B cell (primary cell): Measurements from ENCODE around the gene ZNF831. TPM values are rescaled to one million over a fixed set of nuclear protein-coding genes. Genes with fewer than 3 reads are reported as not detected.

Source experiments
- ATAC-seq: fragments of 200-7000 bp; cut with Tn5 transposase; one replicate; pipeline ENCODE4 v1.10.0; 2021; ENCODE audit warnings: low read depth, mild to moderate bottlenecking, moderate number of reproducible peaks, moderate library complexity
- CTCF ChIA-PET: fragments of 350-600 bp; sonication (Branson Sonifier 250); formaldehyde crosslinking; loops from one replicate; lab custom pipeline; 2021; ENCODE audit warnings: antibody characterized with exemption, inconsistent platforms; lab: Charles Lee
- POLR2A ChIA-PET: fragments of 350-600 bp; sonication (Branson Sonifier 250); formaldehyde crosslinking; loops from one replicate; lab custom pipeline; 2021; ENCODE audit warnings: antibody characterized with exemption; lab: Charles Lee
- DNase-seq: peaks from one replicate; pipeline ENCODE4 v3.0.0; 2013
- H2AFZ ChIP-seq: 2 replicates; pipeline ENCODE4 v1.6.1; 2012; ENCODE audit warnings: mild to moderate bottlenecking, low read depth, low read length; ENCODE audit not compliant: insufficient read depth, poor library complexity, severe bottlenecking
- H3K27ac ChIP-seq, 2 donors: 1 replicate in 1 of 2; 2 replicates in 1 of 2; pipeline ENCODE4 v1.5.1; 2012 to 2013; ENCODE audit warnings: low read length in 2 of 2, mild to moderate bottlenecking in 2 of 2, moderate library complexity in 1 of 2
- H3K27me3 ChIP-seq, 4 experiments: fragments of 200-600 bp in 1 of 4; sonication (generic) in 1 of 4; replicated peaks in 1 of 4; 1 replicate in 2 of 4; 2 replicates in 2 of 4; pipeline versions ENCODE4 v1.6.1 to v1.7.0; 2013 to 2016; ENCODE audit warnings: low read length in 3 of 4, mild to moderate bottlenecking in 2 of 4, mixed read lengths in 1 of 4, moderate library complexity in 1 of 4; ENCODE audit not compliant: insufficient read depth in 4 of 4, control insufficient read depth in 3 of 4; ENCODE audit errors: control extremely low read depth in 1 of 4
- H3K36me3 ChIP-seq, 2 experiments: replicated peaks in 1 of 2; 1 replicate in 1 of 2; 2 replicates in 1 of 2; pipeline versions ENCODE4 v1.6.1 to v1.7.1; 2013; ENCODE audit warnings: low read length in 1 of 2; ENCODE audit not compliant: insufficient read depth in 2 of 2, control insufficient read depth in 1 of 2; ENCODE audit errors: control extremely low read depth in 1 of 2, extremely low read depth in 1 of 2
- H3K4me1 ChIP-seq, 2 donors: fragments of 200-600 bp in 1 of 2; sonication (generic) in 1 of 2; 1 replicate in 1 of 2; 2 replicates in 1 of 2; pipeline versions ENCODE4 v1.5.1 to v1.6.1; 2013 to 2017; ENCODE audit warnings: low read length in 2 of 2; ENCODE audit not compliant: control insufficient read depth in 2 of 2, insufficient read depth in 2 of 2
- H3K4me2 ChIP-seq: replicated peaks from 2 replicates; pipeline ENCODE3; 2012; ENCODE audit warnings: mild to moderate bottlenecking, low read depth, low read length; ENCODE audit not compliant: poor library complexity, severe bottlenecking
- H3K4me3 ChIP-seq, 5 experiments: fragments of 200-600 bp in 1 of 5; sonication (generic) in 1 of 5; 1 replicate in 3 of 5; 2 replicates in 2 of 5; pipeline versions ENCODE4 v1.5.1 to v1.7.0; 2011 to 2016; ENCODE audit warnings: low read length in 4 of 5, mild to moderate bottlenecking in 4 of 5, low read depth in 2 of 5, control low read depth in 1 of 5, moderate library complexity in 1 of 5; ENCODE audit not compliant: insufficient read depth in 1 of 5; ENCODE audit errors: control extremely low read depth in 1 of 5, extremely low read depth in 1 of 5
- H3K79me2 ChIP-seq: fragments of 200-600 bp; sonication (generic); one replicate; pipeline ENCODE4 v1.6.0; 2016; ENCODE audit warnings: low read length; ENCODE audit not compliant: control insufficient read depth, insufficient read depth
- H3K9ac ChIP-seq: fragments of 200-600 bp; sonication (generic); 2 replicates; pipeline ENCODE4 v1.6.1; 2017; ENCODE audit warnings: mild to moderate bottlenecking, low read length, moderate library complexity
- H3K9me3 ChIP-seq, 3 donors: one replicate each; pipeline versions ENCODE4 v1.6.1 to v1.7.1; 2013; ENCODE audit warnings: low read length in 2 of 3; ENCODE audit not compliant: control insufficient read depth in 2 of 3, insufficient read depth in 1 of 3; ENCODE audit errors: control extremely low read depth in 1 of 3
- H4K20me1 ChIP-seq: 2 replicates; pipeline ENCODE4 v1.6.0; 2012; ENCODE audit warnings: mild to moderate bottlenecking, low read length; ENCODE audit not compliant: insufficient read depth, control insufficient read depth, poor library complexity, severe bottlenecking
- H3K27ac Mint-ChIP-seq: one replicate; pipeline ENCODE4 v1.8.0; 2021; ENCODE audit warnings: mixed read lengths
- H3K27me3 Mint-ChIP-seq: one replicate; pipeline ENCODE4 v1.8.0; 2021; ENCODE audit warnings: mixed read lengths
- H3K4me1 Mint-ChIP-seq: one replicate; pipeline ENCODE4 v1.8.0; 2021; ENCODE audit warnings: mixed read lengths
- H3K4me3 Mint-ChIP-seq: one replicate; pipeline ENCODE4 v1.8.0; 2021; ENCODE audit warnings: mixed read lengths
- H3K9me3 Mint-ChIP-seq: one replicate; pipeline ENCODE4 v1.8.0; 2022; ENCODE audit warnings: mixed read lengths; ENCODE audit not compliant: insufficient read depth
- CTCF ChIP-seq: fragments of 200-600 bp; IDR thresholded peaks from one replicate; pipeline ENCODE4 v1.8.0; 2022; ENCODE audit warnings: antibody characterized with exemption, mild to moderate bottlenecking
- EZH2 ChIP-seq: IDR thresholded peaks from 2 replicates; pipeline ENCODE4 v1.6.1; 2012; ENCODE audit warnings: borderline replicate concordance, low read depth, mild to moderate bottlenecking, moderate library complexity, low read length; ENCODE audit not compliant: insufficient read depth, poor library complexity, severe bottlenecking
- WGBS: methylation state at CpG from one replicate; pipeline ENCODE4 v1.1.5; 2013; ENCODE audit warnings: missing lambda C conversion rate; ENCODE audit not compliant: insufficient coverage; 5-methylcytosine and 5-hydroxymethylcytosine counted together
- intact Hi-C: fragments of 100-400 bp; cut with micrococcal nuclease; formaldehyde crosslinking; loops from one replicate; pipeline ENCODE4 v1.10.0; 2022
- polyA plus RNA-seq: library from polyadenylated mRNA; depleted of rRNA; stranded (reverse); fragments of >200 nt; gene quantifications from 2 replicates; pipeline ENCODE4 v1.2.3, GENCODE V29; 2012
- total RNA-seq, 2 donors: library from RNA; stranded (reverse); fragments of 120-200 nt in 1 of 2; gene quantifications; 1 replicate in 1 of 2; 2 replicates in 1 of 2; pipeline versions ENCODE4 v1.2.3 to v1.2.4, GENCODE V29; 2013 to 2022

ZNF831 gene
- total and polyA plus RNA-seq, 2 donors (not counting 1 experiment from before 2014, with no cell fraction given), result 1.7 to 14.1 TPM

- Histone ChIP-seq H3K27me3 (no peaks in the 10 kb centered on the region), H2AFZ (no peak overlapping the region), H3K4me1 (peaks cover 0 to 5% of the 10 kb centered on the region in 2 donors), H4K20me1 (no peaks in the 10 kb centered on the region), H3K9me3 (peaks cover 0 to 7% (median 6%) of the 10 kb centered on the region in 3 donors), H3K36me3 (peaks cover 2 to 14% of the 10 kb centered on the region in 2 experiments), H3K4me2 (no peak overlapping the region), H3K9ac (no peak overlapping the region), H3K27ac (no peak overlapping the region), H3K79me2 (peaks cover 6% of the 10 kb centered on the region), H3K4me3 (no peak overlapping the region)
- WGBS, result 85% methylated on average over 16 of the region's 18 CpGs
- no peak for TF ChIP-seq CTCF
- no peak for TF ChIP-seq EZH2
- Mint-ChIP-seq H3K27me3 (no peaks in the 10 kb centered on the region), H3K9me3 (no peaks in the 10 kb centered on the region), H3K4me3 (no peak overlapping the region), H3K27ac (no peak overlapping the region), H3K4me1 (peaks cover 7% of the 10 kb centered on the region)
- DNase-seq (no peak), ATAC-seq (no peak)
- POLR2A ChIA-PET, result no interaction called here
- intact Hi-C loops, result no loop called here
- CTCF ChIA-PET, result interaction anchor here (1.5 kb wide), 1 partner anchor 107 kb away, joined by 7 read pairs; no protein-coding TSS in a partner anchor
These were observed 31.8 kb downstream of the ZNF831 start for GRCh38 chr20:59195316-59195993.
